ENCODE results near the gene F10.

GRCh38 chr13:113102727-113103126 lies 19.9 kb upstream of the F10 start:
- no peak for TF ChIP-seq CTCF (IDR thresholded peaks at IDR 0.05; ENCODE audit: insufficient read depth, low read length, poor library complexity, severe bottlenecking)
- no peak for TF ChIP-seq EZH2phosphoT487 (conservative IDR thresholded peaks at IDR 0.05; ENCODE audit: low read length)
